HG03097 (cell line): ENCODE measurements around the gene HCN1.
"Not testable (repeated sequence)": the region's sequence is repeated elsewhere in the genome, so short reads cannot be mapped to it uniquely, and the experiment has no call there.

Source experiments
- ATAC-seq: cut with Tn5 transposase; IDR thresholded peaks from one replicate; pipeline ENCODE4 v1.9.1; 2021; ENCODE audit not compliant: unreplicated experiment, low FRiP score

The HCN1 gene

DNA sequence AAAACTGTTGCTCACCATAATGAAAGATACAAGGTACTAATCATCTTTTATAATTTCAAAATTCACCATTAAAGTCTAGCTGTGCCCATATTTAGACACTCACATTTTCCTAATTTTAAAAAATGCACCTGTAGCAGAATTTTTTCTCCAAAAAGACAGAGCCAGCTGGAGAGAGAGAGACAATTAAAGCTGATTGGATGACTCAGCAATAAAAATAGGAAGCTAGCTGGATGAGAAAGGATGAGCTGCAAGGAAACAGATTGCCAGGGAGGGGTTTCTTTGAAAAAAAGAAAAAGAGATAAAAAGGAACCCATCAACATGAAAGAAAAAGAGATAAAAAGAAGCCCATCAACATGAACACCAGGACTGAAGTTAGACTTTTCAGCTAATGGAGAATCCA lies 73.8 kb downstream of the HCN1 start:
- no peak for ATAC-seq

- ATAC-seq = no peak
Observed at GRCh38 chr5:45617859-45618416, 78.2 kb downstream of the HCN1 start.

GRCh38 chr5:45609661-45610060 lies 86.5 kb downstream of the HCN1 start:
- ATAC-seq = no peak

- ATAC-seq = no peak
Observed at GRCh38 chr5:45604092-45604491, 92.1 kb downstream of the HCN1 start.

- no peak for ATAC-seq
Observed at GRCh38 chr5:45601424-45601823, 94.8 kb downstream of the HCN1 start.

GRCh38 chr5:45596320-45596719 lies 99.9 kb downstream of the HCN1 start:
- ATAC-seq = no peak

DNA sequence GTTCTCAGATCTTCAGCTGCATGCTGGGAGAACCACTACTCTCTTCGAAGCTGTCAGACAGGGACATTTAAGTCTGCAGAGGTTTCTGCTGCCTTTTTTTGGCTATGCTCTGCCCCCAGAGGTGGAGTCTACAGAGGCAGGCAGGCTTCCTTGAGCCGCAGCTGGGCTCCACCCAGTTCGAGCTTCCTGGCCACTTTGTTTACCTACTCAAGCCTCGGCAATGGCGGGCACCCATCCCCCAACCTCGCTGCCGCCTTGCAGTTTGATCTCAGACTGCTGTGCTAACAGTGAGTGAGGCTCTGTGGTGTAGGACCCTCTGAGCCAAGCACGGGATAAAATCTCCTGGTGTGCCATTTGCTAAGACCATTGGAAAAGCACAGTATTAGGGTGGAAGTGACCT lies 110.2 kb downstream of the HCN1 start:
- not testable (repeated sequence) for ATAC-seq

GRCh38 chr5:45578270-45578669 lies 117.9 kb downstream of the HCN1 start:
- ATAC-seq = no peak

DNA sequence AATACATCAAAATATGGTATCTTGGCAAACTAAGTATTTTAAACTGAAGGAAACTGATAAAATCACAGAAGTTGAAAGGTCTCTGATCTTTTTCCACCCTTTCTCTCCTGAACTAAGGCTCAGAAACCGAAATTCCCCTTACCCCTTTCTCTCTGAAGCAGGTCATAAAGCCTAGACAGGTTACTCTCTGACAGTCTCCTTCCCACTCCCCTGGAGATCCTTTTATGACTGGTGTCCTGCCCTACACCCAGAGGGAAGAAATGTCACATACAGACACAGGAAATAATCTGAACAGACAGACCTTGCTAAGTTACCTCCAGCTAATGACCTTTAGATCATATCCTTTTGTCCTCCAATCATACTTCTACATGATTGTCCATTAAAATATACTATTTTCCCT lies 127.4 kb downstream of the HCN1 start:
- ATAC-seq = no peak

DNA sequence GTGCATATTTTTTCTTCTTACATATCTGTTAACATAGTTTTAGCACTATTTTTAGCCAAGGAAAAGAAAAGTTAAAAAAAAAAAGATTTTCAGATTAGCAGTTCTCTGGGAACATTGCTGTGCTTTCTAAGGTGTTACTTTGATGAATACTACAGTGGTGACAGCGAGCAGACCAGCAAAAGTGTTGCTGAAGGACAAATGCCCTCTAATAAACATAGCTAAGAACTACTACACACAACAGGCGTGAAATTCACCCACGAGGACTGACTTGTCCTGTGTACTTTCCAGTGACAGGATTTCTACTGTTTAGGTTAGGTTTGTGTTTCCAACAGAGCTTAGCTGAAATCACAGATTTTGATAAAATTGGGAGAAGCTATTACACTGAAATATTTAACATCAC lies 153.8 kb downstream of the HCN1 start:
- ATAC-seq = no peak

DNA sequence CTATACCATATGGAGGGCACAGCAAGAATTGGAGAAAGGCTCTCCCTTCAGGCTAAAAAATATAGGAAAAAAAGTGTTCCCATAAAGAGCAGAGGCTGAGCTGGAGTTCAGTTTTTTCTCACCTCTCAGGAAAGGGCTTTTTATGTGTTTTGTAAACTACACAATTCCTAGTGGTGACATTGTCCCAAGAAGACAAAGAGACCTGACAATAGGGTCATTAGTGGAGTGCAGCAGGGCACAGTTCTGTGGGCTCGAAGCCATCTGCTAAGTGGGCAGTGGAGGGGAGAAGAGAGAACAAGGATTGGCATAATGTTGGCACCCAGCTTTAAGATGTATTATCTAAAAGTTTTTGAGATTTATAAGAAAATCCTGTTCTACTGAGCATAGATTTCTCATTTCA lies 162.5 kb downstream of the HCN1 start:
- ATAC-seq = no peak

GRCh38 chr5:45532826-45533624 lies 163.2 kb downstream of the HCN1 start:
- no peak for ATAC-seq

DNA sequence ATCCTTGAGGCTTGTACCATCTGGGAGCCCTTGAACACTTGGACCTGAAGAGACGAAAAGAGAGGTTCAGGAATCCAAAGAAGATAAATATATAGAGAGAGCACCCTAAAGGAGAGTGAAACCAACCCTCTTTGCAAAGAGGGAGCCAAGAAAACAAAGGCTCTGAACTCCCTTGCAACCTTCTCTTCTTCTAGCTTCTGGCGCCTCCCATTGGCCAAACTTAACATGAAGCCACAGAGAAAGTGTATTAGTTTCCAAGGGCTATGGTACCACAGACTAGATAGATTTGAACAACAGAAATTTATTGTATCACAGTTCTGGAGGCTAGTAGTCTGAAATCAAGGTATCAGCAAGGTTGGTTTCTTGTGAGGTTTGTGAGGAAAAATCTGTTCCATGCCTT lies 175.1 kb downstream of the HCN1 start:
- ATAC-seq = no peak

- no peak for ATAC-seq
Observed at GRCh38 chr5:45512521-45512920, 183.7 kb downstream of the HCN1 start.

DNA sequence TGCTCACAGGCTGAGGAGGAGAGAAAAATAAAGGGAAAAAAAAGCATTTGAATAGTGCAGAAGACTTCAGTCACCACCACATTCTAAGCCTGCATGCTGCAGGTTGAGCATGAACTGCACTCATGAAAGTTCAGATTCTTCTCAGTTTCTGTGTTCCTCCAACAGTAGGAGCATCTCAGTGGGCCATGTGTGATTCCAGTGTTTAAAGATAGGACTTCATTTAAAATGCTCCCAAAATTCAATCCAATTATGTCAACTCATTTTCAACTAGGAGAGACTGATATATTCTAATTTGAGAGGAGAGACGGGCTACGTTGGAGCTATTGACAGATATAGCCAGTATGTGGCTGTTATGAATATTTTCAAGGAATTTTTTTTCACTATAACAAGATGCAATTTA lies 186.8 kb downstream of the HCN1 start:
- no peak for ATAC-seq

- no peak for ATAC-seq
Observed at GRCh38 chr5:45508135-45508534, 188.0 kb downstream of the HCN1 start.

- no peak for ATAC-seq
Observed at GRCh38 chr5:45507178-45507577, 189.0 kb downstream of the HCN1 start.

GRCh38 chr5:45499006-45499405 lies 197.2 kb downstream of the HCN1 start:
- ATAC-seq = not testable (repeated sequence)

GRCh38 chr5:45491368-45491767 lies 204.8 kb downstream of the HCN1 start:
- no peak for ATAC-seq

DNA sequence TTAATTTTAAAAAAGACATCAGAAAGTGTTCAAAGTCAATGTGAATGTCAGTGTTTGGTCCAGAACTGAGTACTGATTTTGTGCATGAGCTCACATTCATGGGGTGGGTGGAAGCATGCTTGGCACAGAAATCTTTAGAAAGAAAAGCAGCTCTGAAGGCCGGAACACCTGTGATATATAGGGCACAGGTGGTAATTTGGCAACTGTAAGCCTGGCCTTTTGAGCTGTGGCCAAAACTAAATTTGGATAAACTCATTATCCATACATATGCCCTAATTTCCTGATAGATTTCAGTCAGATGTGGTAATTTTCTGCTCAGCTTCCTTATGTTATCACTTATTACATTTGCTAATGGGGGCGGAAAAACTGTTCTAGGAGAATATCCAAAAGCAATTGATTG lies 211.4 kb downstream of the HCN1 start:
- ATAC-seq = no peak

DNA sequence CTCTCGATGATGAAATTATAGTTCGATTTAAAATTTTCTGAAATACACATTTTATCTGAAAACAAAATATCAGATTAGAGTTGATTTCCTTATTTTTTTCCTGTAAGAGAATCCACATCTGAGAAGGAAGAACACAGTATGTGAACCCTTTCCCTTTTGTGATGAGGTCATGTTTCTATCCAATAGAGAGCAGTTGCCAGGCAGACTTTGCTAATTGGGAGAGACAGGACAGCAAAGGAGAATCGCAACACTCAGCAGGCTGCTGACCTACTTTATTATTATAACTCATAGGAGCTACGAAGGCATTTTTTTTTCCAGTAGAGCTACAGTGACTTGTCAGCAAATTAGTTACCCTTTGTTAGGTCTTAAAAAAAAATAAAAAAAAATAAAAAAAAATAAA lies 242.1 kb downstream of the HCN1 start:
- no peak for ATAC-seq

DNA sequence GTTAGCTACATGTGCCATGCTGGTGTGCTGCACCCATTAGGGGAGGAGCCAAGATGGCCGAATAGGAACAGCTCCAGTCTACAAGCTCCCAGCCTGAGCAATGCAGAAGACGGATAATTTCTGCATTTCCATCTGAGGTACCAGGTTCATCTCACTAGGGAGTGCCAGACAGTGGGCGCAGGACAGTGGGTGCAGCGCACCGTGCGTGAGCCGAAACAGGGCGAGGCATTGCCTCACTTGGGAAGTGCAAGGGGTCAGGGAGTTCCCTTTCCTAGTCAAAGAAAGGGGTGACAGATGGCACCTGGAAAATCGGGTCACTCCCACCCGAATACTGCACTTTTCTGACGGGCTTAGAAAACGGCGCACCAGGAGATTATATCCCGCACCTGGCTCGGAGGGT lies 251.3 kb downstream of the HCN1 start:
- ATAC-seq = not testable (repeated sequence)
